SIG-M5 (cell line): ENCODE data around the gene RNF112.

Experiments
- DNase-seq: peaks from one replicate; lab custom pipeline; 2025; lab: John Stamatoyannopoulos, UW

RNF112 gene

DNA sequence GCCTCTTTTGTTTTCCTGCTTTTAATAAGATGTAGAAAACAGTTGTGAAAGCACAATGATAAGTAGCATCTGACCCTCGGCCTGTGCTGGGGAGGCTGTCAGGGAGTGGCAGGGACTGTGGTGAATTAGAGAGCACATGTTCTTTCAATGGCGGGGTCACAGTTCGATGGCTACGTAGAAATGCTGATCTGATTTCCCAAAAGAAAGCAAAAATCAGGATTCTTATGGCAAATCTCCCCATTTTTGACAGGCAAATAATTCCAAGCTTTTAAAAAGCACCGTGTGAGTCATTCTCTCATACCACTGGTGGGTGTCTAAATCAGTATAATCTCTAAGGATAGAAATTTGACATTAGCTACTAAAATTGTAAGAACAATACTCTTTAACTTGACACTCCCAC, 36.9 kb upstream of the RNF112 start:
- no peak for DNase-seq

DNA sequence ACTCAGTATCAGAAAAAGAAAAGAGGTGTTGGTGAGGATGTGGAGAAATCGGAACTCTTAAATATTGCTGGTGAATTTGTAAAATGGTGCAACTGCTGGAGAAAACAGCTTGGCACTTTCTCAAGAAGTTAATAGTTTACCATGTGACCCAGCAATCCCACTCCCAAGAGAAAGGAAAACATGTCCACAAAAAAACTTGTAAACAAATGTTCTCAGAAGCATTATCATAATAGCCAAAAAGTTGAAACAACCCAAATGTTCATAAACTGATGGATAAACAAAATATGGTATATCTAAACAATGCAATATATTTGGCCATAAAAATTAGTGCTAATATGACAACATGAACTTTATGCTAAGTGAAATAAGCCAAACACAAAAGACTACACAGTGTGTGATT, 35.3 kb upstream of the RNF112 start:
- no peak for DNase-seq

DNA sequence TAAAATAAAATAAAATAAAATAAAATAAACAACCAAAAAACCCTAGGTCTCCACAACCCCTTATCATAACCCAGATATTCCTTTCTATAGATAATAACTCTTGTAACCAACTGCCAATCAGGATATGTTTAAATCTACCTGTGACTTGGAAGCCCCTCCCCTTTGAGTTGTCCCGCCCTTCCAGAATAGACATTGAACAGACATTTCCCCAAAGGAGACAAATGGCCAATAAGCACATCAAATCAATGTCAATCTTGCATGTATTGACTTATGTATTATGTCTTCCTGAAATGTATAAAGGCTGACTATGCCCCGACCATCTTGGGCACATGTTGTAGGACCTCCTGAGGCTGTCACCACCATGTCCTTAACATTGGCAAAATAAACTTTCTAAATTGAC, 34.2 kb upstream of the RNF112 start:
- no peak for DNase-seq

DNA sequence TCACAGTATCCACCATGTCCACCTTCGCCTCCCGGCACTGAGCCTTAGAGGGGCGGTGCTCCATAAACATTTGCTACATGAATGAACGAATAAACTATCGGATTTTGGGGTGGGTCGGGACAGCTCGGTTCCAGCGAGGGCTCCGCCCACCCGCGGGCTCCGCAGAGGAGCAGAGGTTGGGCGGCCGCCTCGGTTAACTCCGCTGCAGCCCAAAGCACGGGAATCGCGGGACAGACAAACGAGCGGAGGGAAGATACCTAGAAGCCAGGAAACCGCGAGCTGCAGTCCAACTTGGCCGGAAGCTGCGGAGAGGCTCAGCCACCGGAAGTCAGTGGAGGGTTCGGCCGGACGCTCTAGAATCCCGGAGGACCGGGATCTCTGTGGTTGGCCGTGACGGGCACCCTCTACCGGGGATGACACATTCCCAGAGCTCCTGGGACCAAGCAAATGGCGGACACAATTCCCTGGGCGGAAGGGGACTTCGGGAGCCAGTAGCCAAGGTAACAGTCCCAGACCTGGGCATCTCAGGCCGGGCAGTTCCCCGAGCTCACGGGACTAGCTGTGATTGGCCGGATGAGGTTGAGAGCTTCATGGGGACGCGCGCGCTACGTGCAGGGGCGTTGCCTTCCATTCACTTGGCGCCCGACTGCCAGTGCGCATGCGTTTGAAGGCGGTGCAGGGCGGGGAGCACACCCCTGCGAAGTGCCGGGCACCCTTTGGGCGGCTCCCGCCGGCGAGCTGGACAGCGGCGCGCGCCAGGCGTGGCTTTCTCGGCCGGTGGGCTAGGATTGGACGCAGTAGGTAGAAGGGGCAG, 33.2 kb upstream of the RNF112 start:
- DNase-seq, result peak; percentile 93

DNA sequence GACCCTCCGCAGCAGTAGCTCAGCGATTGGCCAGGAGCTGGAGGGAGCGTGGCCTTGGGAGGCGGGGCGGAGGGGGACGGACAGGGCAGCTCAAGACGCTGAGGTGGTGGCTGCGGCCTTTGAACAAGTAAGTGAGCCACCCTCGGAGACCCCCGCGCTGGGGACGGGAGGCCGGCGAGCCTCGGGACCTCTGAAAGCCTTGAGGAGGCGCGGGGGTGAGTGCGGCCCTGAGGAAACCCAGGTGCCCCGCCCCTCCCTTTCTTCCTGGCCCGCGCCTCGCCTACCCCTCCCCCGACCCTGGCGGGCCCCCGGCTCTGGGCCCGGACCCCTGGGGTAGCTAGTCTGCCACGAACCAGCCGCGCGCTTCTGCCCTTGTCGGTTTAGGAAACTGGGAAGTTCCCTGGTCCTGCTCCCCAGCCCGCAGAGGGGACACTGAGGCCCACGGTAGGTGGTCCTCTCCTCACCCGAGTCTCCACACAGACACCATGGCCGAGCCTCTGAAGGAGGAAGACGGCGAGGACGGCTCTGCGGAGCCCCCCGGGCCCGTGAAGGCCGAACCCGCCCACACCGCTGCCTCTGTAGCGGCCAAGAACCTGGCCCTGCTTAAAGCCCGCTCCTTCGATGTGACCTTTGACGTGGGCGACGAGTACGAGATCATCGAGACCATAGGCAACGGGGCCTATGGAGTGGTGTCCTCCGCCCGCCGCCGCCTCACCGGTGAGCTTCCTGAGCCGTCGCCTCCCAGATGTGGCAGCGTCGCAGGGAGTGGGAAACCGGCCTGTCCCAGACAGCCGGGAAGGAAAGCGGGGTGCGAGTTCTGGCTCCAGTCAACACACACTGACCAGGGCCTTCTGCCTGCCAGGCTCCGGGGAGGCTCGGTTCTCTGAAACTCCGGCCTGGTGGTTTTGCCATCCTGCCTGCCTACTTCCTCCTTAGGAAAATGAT, 32.3 kb upstream of the RNF112 start, which contains the start of gene MAPK7:
Gene MAPK7 (plus strand): TSS at position 83 of the 945 bp plus-strand sequence. CDS start 403 bp downstream, at position 486.
- no peak for DNase-seq

DNA sequence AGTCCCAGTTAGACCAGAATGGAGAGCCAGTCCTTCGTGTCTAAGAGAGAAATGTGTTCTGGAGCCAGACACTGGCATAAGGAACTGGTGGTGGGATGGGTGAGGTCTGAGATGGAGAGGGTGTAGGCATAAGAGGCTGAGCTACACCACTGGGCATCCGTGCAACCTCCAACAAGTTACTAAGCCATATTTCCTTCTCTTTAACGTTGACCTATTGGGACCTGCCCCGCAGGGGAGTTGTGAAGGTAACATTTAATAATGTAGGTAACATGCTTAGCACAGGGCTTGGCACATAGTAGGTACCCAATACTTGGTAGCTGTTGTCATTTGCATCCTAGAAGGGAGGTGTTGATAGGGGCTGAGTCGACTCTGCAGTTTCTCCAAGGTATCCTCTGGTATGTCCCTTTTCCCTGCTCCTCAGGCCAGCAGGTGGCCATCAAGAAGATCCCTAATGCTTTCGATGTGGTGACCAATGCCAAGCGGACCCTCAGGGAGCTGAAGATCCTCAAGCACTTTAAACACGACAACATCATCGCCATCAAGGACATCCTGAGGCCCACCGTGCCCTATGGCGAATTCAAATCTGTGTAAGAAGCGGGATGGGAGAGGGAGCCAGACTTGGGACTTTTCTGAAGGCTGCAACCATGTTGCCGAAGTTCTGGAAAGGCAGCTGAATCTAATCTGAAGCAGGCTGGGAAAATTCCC, 31.5 kb upstream of the RNF112 start:
- DNase-seq, result no peak

DNA sequence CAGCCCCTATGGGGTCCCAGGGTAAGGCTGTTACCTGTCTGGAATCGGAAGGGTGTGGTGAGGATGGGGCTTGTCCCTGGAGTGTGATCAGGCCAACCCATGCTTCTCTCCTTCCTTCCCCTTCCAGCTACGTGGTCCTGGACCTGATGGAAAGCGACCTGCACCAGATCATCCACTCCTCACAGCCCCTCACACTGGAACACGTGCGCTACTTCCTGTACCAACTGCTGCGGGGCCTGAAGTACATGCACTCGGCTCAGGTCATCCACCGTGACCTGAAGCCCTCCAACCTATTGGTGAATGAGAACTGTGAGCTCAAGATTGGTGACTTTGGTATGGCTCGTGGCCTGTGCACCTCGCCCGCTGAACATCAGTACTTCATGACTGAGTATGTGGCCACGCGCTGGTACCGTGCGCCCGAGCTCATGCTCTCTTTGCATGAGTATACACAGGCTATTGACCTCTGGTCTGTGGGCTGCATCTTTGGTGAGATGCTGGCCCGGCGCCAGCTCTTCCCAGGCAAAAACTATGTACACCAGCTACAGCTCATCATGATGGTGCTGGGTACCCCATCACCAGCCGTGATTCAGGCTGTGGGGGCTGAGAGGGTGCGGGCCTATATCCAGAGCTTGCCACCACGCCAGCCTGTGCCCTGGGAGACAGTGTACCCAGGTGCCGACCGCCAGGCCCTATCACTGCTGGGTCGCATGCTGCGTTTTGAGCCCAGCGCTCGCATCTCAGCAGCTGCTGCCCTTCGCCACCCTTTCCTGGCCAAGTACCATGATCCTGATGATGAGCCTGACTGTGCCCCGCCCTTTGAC, 30.3 kb upstream of the RNF112 start:
- no peak for DNase-seq

DNA sequence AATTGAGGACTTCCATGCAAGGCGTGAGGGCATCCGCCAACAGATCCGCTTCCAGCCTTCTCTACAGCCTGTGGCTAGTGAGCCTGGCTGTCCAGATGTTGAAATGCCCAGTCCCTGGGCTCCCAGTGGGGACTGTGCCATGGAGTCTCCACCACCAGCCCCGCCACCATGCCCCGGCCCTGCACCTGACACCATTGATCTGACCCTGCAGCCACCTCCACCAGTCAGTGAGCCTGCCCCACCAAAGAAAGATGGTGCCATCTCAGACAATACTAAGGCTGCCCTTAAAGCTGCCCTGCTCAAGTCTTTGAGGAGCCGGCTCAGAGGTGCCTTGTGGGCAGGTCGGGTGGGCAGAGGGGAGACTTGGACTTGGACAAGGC, 29.7 kb upstream of the RNF112 start:
- DNase-seq, result no peak

DNA sequence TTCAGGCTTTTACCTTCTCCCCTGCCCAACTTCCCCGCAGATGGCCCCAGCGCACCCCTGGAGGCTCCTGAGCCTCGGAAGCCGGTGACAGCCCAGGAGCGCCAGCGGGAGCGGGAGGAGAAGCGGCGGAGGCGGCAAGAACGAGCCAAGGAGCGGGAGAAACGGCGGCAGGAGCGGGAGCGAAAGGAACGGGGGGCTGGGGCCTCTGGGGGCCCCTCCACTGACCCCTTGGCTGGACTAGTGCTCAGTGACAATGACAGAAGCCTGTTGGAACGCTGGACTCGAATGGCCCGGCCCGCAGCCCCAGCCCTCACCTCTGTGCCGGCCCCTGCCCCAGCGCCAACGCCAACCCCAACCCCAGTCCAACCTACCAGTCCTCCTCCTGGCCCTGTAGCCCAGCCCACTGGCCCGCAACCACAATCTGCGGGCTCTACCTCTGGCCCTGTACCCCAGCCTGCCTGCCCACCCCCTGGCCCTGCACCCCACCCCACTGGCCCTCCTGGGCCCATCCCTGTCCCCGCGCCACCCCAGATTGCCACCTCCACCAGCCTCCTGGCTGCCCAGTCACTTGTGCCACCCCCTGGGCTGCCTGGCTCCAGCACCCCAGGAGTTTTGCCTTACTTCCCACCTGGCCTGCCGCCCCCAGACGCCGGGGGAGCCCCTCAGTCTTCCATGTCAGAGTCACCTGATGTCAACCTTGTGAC, 29.1 kb upstream of the RNF112 start:
- DNase-seq, result no peak

DNA sequence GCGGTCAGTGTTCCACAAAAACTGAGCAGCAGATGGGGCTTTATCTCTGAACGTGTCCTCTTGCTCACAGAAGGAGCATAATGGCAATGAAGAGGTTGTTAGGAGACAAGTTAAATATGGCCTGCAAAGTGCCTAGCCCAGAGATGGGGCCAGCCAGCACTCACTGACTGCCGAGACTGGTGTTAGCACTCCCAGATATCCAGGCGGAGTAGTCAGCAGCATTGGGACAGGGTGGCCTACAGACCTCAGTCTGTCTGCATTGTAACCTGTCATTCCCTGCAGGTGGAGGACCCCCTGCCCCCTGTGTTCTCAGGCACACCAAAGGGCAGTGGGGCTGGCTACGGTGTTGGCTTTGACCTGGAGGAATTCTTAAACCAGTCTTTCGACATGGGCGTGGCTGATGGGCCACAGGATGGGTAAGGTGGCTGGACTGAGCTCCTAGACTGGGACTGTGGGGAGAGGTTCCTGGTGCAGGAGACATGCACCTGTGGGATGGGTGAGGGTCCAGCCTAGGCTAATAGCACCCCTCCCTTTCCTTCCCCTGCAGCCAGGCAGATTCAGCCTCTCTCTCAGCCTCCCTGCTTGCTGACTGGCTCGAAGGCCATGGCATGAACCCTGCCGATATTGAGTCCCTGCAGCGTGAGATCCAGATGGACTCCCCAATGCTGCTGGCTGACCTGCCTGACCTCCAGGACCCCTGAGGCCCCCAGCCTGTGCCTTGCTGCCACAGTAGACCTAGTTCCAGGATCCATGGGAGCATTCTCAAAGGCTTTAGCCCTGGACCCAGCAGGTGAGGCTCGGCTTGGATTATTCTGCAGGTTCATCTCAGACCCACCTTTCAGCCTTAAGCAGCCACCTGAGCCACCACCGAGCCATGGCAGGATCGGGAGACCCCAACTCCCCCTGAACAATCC, 28.2 kb upstream of the RNF112 start:
- DNase-seq, result no peak

DNA sequence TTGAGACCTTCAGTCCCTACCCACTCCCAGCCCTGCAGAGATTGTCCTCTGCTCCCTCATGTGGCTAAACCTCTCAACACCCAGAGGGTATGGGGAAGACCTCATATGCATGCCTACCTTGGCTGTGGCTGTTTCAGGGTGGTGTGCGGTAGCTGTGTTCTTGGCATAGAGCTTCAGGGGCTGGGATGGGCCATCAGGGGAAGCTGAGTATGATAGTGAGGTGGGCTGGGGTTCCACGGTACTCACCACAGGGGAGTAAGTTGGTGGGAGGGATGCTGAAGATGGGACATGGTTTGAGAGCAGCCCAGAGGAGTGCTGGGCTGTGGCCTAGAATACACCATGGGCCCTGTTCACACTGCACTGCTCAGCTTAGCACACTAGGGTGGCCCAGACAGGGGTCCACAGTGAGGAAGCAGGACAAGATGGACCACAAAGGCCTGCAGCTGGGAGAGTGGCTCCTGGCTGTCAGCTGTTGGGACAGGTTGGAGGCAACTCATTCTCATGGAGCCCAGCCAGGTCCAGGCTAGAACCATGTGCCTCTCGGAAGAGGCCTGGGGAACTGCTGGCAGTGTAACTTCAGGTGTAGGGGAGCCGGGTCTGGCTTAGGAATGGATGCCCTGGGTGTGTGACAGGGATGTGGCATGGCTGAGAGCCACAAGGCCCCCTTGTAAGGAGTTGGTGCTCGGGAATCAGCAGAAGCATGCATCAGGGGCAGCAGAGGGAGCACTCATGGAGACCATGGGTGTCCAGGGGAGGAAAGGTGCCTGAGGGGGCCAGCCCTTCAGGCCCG, 27.2 kb upstream of the RNF112 start:
- DNase-seq, result no peak

DNA sequence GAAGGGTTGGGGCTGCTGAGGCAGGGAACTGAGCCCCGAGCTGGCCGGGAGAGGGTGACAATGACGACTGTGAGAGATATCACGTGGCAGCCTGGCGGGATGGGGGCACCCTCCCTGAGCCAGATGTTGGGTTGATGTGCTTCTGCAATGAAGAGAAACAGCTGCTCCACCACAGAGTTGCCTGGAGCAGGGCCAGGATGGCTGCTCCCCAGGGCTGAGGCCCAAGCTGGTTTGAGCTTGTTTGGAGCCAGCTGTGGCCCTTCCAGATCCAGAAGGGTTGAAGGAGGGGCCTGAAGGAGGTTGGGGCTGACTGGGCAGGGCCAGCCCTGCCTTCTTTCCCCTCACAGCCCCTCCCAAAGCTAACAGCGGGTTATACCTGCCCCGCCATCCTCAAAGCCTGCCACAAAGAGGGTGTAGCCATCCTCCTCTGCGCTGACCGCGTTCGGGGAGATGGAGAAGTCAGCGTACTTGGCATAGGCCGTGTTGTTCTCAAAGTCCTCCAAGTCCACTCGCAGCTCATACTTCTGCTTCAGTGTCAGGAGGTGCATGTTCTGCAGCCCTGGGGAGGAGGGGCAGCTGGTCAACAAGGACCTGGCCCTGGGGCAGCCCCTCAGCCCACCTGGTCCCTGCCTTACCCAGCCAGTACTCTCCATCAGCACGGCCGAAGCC, 26.2 kb upstream of the RNF112 start:
- DNase-seq, result no peak

DNA sequence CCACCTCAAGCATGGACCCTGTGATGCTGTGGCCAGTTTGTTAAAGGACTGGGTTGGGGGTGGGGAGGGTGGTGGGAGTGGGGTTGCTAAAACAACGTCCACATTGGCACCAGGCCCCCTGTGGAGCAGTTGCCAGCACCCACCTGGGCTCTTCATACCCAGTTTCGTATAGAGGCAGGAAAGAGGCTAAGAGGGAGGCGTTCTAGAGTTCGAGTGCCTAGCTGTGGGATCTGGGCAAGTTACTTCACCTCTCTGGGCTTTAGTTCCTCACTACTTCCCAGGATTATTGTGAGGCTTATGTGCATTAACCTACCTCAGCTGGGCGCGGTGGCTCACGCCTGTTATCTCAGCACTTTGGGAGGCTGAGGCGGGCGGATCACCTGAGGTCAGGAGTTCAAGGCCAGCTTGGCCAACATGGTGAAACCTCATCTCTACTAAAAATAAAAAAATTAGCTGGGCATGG, 25.5 kb upstream of the RNF112 start:
- no peak for DNase-seq

DNA sequence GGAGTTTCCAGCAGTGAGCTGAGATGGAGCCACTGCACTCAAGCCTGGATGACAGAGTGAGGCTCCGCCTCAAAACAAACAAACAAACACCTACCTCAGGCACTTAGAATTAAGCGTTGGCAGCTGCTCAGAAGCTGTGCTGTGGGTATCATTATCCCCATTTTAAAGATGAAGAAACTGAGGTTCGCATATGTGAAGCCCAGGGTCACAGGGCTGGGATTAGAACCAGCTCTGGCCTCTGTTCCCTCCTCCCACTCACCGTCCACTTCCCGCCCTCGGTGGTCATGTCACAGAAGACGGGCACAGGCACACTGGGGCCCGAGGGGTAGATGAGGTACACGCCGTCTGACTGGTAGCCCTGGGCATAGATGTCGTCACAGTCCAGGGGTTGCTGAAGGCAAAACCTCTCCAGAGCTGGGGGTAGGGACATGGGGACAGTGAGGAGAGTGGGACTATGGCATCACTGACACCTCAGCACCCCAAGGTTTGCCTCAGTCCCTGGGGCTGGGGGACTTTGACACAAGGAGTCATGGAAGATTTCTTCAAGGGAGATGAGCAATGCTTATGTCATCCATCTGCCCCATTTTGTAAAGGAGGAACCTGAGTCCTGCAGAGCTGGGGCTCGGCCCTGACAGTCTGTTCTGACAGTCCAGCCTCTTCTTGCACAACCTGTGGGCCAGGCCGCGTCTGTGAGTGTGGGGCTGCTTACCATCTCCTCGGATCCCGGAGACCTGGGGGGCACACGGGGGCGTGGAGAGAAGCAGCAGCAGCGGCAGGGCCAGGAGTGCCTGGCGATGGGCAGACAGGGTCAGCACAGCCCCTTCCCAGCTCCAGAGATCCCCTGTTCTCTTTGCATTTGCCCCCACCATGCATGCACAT, 24.7 kb upstream of the RNF112 start:
- DNase-seq, result peak; percentile 91

DNA sequence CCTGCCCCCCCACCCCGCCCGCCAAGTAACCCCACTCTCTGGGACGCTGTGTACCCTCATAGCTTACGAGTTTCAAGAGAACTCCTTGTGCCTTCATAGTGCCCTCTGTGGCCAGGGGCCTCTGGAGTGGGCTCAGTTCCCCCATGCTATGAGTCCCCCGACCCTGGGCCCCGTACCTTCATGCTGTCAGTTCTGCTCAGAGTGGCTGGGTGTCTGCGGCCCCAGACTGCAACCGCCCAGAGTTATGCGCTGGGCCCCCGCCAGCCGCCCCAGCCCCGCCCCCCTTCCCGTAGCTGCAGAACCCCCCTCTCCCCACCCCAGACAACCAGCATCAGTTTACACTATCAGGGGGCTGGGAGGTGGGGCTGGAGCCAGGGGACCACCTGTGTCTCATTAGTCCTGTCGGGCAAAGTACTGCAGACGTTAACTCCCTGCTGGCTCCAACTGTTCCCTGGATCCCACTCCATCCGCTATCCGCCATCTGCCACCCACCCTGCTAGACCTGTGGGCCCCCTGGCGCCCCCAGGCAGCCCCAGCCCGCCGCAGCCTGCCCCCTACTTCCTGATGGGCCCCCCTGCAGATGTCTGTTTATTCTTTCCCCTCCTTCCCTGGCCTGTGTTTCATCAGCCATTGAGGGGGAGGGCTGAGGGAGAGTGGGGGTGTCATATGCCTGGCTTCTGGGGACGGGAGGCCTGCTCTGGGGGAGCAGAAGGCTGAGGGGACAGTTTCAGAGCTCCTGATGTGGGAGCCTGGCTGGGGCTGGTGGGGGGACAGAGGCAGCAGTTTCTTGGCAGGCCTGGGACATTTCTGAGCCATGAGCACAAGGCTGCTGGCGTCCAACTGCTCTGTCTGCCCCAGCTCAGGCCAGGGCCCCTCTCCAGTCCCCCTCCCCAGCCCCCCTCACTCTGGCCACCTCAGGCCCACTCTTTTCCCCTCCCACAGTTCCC, 23.8 kb upstream of the RNF112 start, which contains the start of gene MFAP4:
Gene MFAP4 (minus strand): TSS at position 217 of the 947 bp plus-strand sequence. CDS start 35 bp downstream, at position 182.
- peak; percentile 61 for DNase-seq
